Upper lobe of left lung (tissue), 6 donors: Measurements from ENCODE around the gene FBXL7. TPM values are rescaled to one million over a fixed set of nuclear protein-coding genes. Genes with fewer than 3 reads are reported as not detected.

Experiments
- ATAC-seq, 2 donors: fragments of 200-7000 bp; cut with Tn5 transposase; one replicate each; pipeline ENCODE4 v1.9.1; 2022; ENCODE audit warnings: mild to moderate bottlenecking in 2 of 2, moderate library complexity in 2 of 2; ENCODE audit not compliant: low FRiP score in 2 of 2
- DNase-seq, 2 donors: peaks; one replicate each; pipeline ENCODE4 v3.0.0-alpha.2; 2019 to 2020
- H3K27ac ChIP-seq, 4 donors: fragments of 200-600 bp; sonication (generic); one replicate each; pipeline ENCODE4 v1.5.1; 2016 to 2019
- H3K27me3 ChIP-seq, 4 donors: fragments of 200-600 bp; sonication (generic); one replicate each; pipeline ENCODE4 v1.5.1; 2017 to 2019
- H3K36me3 ChIP-seq, 4 donors: fragments of 200-600 bp; sonication (generic); one replicate each; pipeline ENCODE4 v1.5.1; 2016 to 2019
- H3K4me1 ChIP-seq, 4 donors: fragments of 200-600 bp; sonication (generic); one replicate each; pipeline ENCODE4 v1.5.1; 2018 to 2019
- H3K4me3 ChIP-seq, 4 donors: fragments of 200-600 bp; sonication (generic); one replicate each; pipeline ENCODE4 v1.5.1; 2017 to 2019; ENCODE audit warnings: mild to moderate bottlenecking in 2 of 4, moderate library complexity in 1 of 4
- H3K9me3 ChIP-seq, 4 donors: fragments of 200-600 bp; sonication (generic); one replicate each; pipeline ENCODE4 v1.5.1; 2018 to 2019
- CTCF ChIP-seq, 6 experiments: fragments of 450-650 bp in 4 of 6; fragments of 200-600 bp in 2 of 6; sonication (generic) in 2 of 6; IDR thresholded peaks; one replicate each; pipeline ENCODE4 v1.5.1; 2016 to 2019; ENCODE audit warnings: antibody characterized with exemption in 6 of 6
- EP300 ChIP-seq, 4 donors: sonication (generic); formaldehyde crosslinking; IDR thresholded peaks; one replicate each; pipeline ENCODE4 v1.5.1; 2017; ENCODE audit warnings: antibody characterized with exemption in 4 of 4, control low read depth in 2 of 4
- POLR2A ChIP-seq, 4 donors: fragments of 450-650 bp; IDR thresholded peaks; one replicate each; pipeline ENCODE4 v1.5.1; 2016 to 2017; ENCODE audit warnings: antibody characterized with exemption in 4 of 4, mild to moderate bottlenecking in 2 of 4
- POLR2AphosphoS5 ChIP-seq, 2 donors: sonication (generic); formaldehyde crosslinking; IDR thresholded peaks; one replicate each; pipeline ENCODE4 v1.5.1; 2017; ENCODE audit warnings: antibody characterized with exemption in 2 of 2
- WGBS, 2 donors: methylation state at CpG; one replicate each; pipeline ENCODE4 v1.1.5; 2017 to 2018; 5-methylcytosine and 5-hydroxymethylcytosine counted together
- total RNA-seq, 6 donors: library from RNA; depleted of rRNA in 4 of 6; stranded (reverse); fragments of >200 nt in 4 of 6; gene quantifications; one replicate each; pipeline versions ENCODE4 v1.1.0 to v1.2.1, GENCODE V29; 2016 to 2021
- donor health status: DM: no; HTN: no; CAD: no; lungs with moderate emphysema.
- donor health status: DM: no; HTN: yes; CAD: no; lungs with severe emphysema.

FBXL7 gene
- total RNA-seq, 6 donors from 2014 or later, result 4.9 to 13.6 (median 6.9) TPM

GRCh38 chr5:15506146-15506545 is 6.2 kb downstream of the FBXL7 start:
- ATAC-seq (no peak), DNase-seq (no peak)
- 77 to 79% methylated on average over 5 of the region's 5 CpGs for WGBS, 2 donors
- H3K9me3 ChIP-seq, result no peaks in the 10 kb centered on the region
- no peak overlapping the region for H3K27ac ChIP-seq
- peaks cover 0 to 8% (median 5%) of the 10 kb centered on the region in 4 donors for H3K4me1 ChIP-seq
- H3K4me3 ChIP-seq, result no peak overlapping the region
- no peaks in the 10 kb centered on the region for H3K27me3 ChIP-seq
- no peaks in the 10 kb centered on the region for H3K36me3 ChIP-seq
- no peak for TF ChIP-seq EP300 (IDR thresholded peaks at IDR 0.05)
- no peak for TF ChIP-seq CTCF (IDR thresholded peaks at IDR 0.05)
- TF ChIP-seq POLR2A (IDR thresholded peaks at IDR 0.05), result no peak
- no peak for TF ChIP-seq POLR2AphosphoS5 (IDR thresholded peaks at IDR 0.05)

- ATAC-seq (no peak), DNase-seq (no peak)
- no peaks in the 10 kb centered on the region for H3K27me3 ChIP-seq
- H3K36me3 ChIP-seq, result no peaks in the 10 kb centered on the region
- no peaks in the 10 kb centered on the region for H3K9me3 ChIP-seq
- TF ChIP-seq EP300 (IDR thresholded peaks at IDR 0.05), result no peak
- no peak overlapping the region for H3K27ac ChIP-seq
- no peak overlapping the region for H3K4me3 ChIP-seq
- H3K4me1 ChIP-seq, result peaks cover 0 to 8% (median 5%) of the 10 kb centered on the region in 4 donors
- WGBS, 2 donors, result 92 to 94% methylated on average over 3 of the region's 3 CpGs
These were observed 6.9 kb downstream of the FBXL7 start for GRCh38 chr5:15506897-15507296.

GRCh38 chr5:15510092-15510491 is 10.1 kb downstream of the FBXL7 start:
- Histone ChIP-seq H3K9me3 (no peaks in the 10 kb centered on the region), H3K36me3 (no peaks in the 10 kb centered on the region), H3K27me3 (no peaks in the 10 kb centered on the region), H3K4me1 (peaks cover 0 to 6% (median 2%) of the 10 kb centered on the region in 4 donors), H3K4me3 (no peak overlapping the region), H3K27ac (no peak overlapping the region)
- no peak for TF ChIP-seq POLR2AphosphoS5 (IDR thresholded peaks at IDR 0.05)
- TF ChIP-seq POLR2A (IDR thresholded peaks at IDR 0.05), result no peak
- no peak for TF ChIP-seq CTCF (IDR thresholded peaks at IDR 0.05)
- no peak for TF ChIP-seq EP300 (IDR thresholded peaks at IDR 0.05)
- 74 to 78% methylated on average over 1 of the region's 1 CpG for WGBS, 2 donors
- DNase-seq (no peak), ATAC-seq (no peak)

GRCh38 chr5:15510831-15511230 is 10.9 kb downstream of the FBXL7 start:
- peaks cover 0 to 7% (median 2%) of the 10 kb centered on the region in 4 donors for H3K4me1 ChIP-seq
- no peaks in the 10 kb centered on the region for H3K9me3 ChIP-seq
- ATAC-seq (peak in 1 of 2 donors; percentile 48), DNase-seq (no peak)
- no peak overlapping the region for H3K27ac ChIP-seq
- H3K36me3 ChIP-seq, result no peaks in the 10 kb centered on the region
- no peak overlapping the region for H3K4me3 ChIP-seq
- 31 to 49% methylated on average over 3 of the region's 3 CpGs for WGBS, 2 donors
- TF ChIP-seq CTCF (IDR thresholded peaks at IDR 0.05) (no peak), POLR2AphosphoS5 (IDR thresholded peaks at IDR 0.05) (no peak), EP300 (IDR thresholded peaks at IDR 0.05) (no peak), POLR2A (IDR thresholded peaks at IDR 0.05) (no peak)
- no peaks in the 10 kb centered on the region for H3K27me3 ChIP-seq

- Histone ChIP-seq H3K4me3 (no peak overlapping the region), H3K4me1 (peaks cover 0 to 7% (median 2%) of the 10 kb centered on the region in 4 donors), H3K27ac (no peak overlapping the region), H3K27me3 (no peaks in the 10 kb centered on the region), H3K36me3 (no peaks in the 10 kb centered on the region), H3K9me3 (no peaks in the 10 kb centered on the region)
- TF ChIP-seq CTCF (IDR thresholded peaks at IDR 0.05) (no peak), EP300 (IDR thresholded peaks at IDR 0.05) (no peak), POLR2A (IDR thresholded peaks at IDR 0.05) (no peak), POLR2AphosphoS5 (IDR thresholded peaks at IDR 0.05) (no peak)
- no peak for ATAC-seq
- no peak for DNase-seq
- WGBS, 2 donors, result 86 to 91% methylated on average over 2 of the region's 2 CpGs
These were observed 13.5 kb downstream of the FBXL7 start for GRCh38 chr5:15513431-15513830.
